Stimulated activated CD4-positive, alpha-beta T cell treated with anti-CD3 and anti-CD28 coated beads, Interleukin-12 subunit alpha, Interleukin-12 subunit beta, amount 100 ng/mL, for 24 hours (primary cell): Measurements from ENCODE around the gene ADGRG3.
A peak's percentile ranks its signal among the peaks of the same experiment; 100 is the strongest.
"Not testable (repeated sequence)": the region's sequence is repeated elsewhere in the genome, so short reads cannot be mapped to it uniquely, and the experiment has no call there.

ENCODE experiments used
- DNase-seq, 2 experiments: peaks; one replicate each; pipeline ENCODE4 v3.0.0-alpha.2; 2020; ENCODE audit warnings: low read depth in 2 of 2

Gene ADGRG3

GRCh38 chr16:57721356-57722209 lies 53.5 kb downstream of the ADGRG3 start:
- no peak for DNase-seq

GRCh38 chr16:57722210-57722499 lies 54.0 kb downstream of the ADGRG3 start:
- DNase-seq: no peak

- DNase-seq: no peak
Observed at GRCh38 chr16:57722651-57723050, 54.5 kb downstream of the ADGRG3 start.

DNA sequence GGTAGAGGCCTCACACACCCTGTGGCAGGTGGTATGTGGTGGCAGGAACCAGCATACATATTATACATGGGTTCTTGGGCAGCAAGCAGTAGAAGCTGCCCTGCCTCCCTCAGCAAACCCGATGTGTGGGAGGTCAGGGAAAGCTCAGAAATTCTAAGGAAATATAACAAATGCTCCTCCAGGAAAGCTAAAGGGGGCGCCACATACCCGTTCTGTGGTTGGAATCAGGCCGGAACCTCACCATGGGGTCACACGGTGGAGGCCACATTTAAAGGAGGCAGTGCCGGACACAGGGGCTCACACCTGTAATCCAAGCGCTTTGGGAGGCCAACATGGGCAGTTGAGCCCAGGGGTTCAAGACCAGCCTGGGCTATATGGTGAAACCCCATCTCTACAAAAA lies 55.1 kb downstream of the ADGRG3 start:
- DNase-seq: no peak

DNA sequence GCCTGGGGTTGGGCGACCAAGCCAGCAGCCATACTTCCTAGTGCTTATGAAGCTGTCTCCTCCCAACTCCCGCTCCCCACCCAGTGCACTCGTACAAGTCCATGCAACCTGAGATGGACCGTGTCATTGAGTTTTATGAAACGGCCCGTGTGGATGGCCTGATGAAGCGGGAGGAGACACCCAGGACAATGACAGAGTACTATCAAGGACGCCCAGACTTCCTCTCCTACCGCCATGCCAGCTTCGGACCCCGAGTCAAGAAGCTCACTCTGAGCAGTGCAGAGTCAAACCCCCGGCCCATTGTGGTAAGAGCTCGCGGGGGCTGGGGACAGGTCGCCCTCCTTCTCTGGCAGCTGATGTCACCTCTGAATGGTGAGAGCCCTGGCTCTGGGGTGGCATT lies 56.4 kb downstream of the ADGRG3 start:
- no peak for DNase-seq

- no peak for DNase-seq
Observed at GRCh38 chr16:57725151-57725550, 57.0 kb downstream of the ADGRG3 start.

GRCh38 chr16:57725554-57725953 lies 57.4 kb downstream of the ADGRG3 start:
- DNase-seq: no peak

GRCh38 chr16:57725976-57726375 lies 57.9 kb downstream of the ADGRG3 start:
- DNase-seq: no peak

DNA sequence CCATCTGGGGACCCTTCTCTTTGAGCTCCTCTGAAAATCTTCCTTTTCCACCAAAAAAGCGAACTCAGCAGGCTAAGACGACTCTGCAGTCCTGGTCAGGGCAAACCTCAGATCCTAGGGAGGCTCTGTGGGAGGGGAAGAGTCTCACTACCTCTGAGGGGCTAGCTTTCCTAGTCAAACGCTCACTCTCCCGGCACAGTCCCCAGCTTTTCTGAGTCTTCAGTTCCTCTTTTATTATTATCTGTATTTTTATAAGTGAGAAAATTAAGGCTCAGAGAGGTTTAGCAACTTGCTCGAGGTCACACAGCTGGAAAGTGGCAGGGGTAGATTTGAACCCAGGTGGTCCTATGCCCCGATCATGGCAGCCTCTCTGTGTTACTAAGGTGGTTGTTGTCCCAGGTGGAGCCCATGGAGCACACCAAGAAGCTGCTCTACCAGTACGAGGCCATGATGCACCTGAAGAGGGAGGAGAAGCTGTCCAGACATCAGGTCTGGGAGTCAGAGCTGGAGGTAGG lies 58.4 kb downstream of the ADGRG3 start:
- no peak for DNase-seq

DNA sequence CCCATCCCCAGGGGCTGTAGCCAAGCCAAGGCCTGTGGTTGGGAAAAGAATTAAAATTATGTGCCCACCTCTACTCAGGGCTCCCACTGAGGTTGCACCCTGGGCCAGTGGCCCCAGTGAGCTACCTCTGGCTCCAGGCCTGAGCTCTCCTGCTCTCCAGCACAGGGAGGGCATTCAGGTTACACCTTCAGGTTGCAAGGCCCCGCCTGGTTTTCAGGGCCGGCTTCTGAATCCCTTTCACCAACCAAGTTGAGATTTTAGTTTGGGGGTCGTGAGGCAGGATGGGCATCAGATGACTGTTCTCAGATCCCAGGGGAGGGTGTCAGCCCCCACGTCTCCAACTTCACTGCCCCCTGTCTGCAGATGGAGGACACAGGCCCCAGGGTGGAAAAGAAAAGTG lies 59.5 kb downstream of the ADGRG3 start:
- DNase-seq: no peak

GRCh38 chr16:57728336-57729181 lies 60.5 kb downstream of the ADGRG3 start:
- no peak for DNase-seq

GRCh38 chr16:57729182-57729484 lies 61.0 kb downstream of the ADGRG3 start:
- DNase-seq: no peak

GRCh38 chr16:57729852-57730251 lies 61.7 kb downstream of the ADGRG3 start:
- not testable (repeated sequence) for DNase-seq

DNA sequence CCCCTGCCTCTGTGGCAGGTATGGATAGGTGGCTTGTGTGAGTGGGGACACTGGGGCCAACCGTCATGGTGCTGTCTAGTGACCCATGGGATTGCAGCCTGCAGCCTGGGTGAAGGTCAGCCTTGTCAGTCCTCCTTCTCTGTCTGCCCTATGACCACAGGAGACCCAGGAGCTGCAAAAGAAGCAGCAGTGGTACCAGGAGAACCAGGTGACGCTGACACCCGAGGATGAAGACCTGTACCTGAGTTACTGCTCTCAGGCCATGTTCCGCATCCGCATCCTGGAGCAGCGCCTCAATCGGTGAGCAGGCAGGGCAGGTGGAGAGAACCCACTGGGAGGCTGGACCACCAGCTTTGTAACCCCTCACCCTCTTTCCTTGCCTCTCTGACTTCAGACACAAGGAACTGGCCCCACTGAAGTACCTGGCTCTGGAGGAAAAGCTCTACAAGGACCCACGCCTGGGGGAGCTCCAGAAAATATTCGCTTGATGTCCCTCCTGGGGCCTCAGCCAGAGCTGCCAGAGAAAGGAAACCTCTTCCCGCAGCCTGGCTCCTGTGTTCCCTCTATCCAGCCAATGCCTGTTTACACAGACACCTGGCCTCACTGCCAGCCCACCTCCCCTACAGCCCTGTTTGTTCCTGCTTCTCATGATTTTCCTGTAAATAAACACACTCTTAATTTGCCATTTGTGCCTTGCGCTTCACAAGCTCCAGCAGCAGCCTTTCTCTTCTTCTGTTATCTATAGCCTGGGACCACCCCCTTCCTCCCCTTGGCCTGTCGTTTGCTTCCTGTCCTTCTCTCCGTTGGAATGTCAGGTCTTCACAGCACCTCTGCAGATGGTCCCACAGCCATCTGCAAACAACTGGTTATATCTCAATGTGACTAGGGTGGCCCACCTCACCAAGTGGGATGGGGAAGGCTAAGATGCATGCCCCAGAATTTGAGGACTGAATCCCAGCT lies 62.9 kb downstream of the ADGRG3 start:
- DNase-seq: no peak

GRCh38 chr16:57732037-57732436 lies 63.9 kb downstream of the ADGRG3 start:
- no peak for DNase-seq

DNA sequence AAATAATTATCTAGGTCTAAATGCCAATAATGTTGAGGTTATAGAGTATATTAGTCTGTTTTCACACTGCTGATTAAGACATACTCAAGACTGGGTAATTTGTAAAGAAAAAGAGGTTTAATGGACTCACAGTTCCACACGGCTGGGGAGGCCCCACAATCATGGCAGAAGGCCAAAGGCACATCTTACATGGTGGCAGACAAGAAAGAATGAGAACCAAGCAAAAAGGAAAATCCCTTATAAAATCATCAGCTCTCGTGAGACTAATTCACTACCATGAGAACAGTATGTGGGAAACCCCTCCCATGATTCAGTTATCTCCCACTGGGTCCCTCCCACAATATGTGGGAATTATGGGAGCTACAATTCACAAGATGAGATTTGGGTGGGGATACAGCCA lies 64.6 kb downstream of the ADGRG3 start:
- no peak for DNase-seq

DNA sequence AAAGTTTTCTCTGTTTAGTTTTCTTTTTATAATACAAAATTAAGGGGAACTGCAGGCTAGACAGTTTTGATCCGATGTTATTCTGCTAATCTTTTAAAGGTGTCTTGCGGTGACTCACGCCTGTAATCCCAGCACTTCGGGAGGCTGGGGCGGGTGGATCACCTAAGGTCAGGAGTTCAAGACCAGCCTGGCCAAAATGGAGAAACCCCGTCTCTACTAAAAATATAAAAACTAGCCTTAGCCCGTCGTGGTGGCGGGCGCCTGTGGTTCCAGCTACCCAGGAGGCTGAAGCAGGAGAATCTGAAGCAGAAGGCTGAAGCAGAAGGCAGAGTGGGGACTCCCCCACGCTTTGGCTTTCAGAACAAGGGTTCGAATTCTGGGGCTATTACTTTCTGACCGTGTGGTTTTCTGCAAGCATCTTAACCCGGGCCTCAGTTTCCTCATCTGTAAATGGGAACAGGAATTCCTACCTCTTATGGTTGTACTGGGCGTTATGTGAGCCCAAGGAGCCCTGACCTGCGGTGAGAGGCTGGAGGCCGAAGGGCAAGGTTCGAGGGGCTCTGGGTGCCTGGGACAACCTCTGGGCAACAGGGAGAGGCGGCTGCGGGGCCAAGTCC lies 66.3 kb downstream of the ADGRG3 start:
- no peak for DNase-seq

- peak; percentile 95 to 97 for DNase-seq
Observed at GRCh38 chr16:57734925-57735754, 67.0 kb downstream of the ADGRG3 start.

- DNase-seq: no peak
Observed at GRCh38 chr16:57735755-57736418, 67.8 kb downstream of the ADGRG3 start, which contains the start of gene KATNB1. TSS of gene KATNB1 (plus strand) at chr16:57735770. CDS start at chr16:57737244, 1,474 bp downstream.
